A204.1 (cell line): ENCODE measurements around the gene SEPSECS.
"Not testable (repeated sequence)": the region's sequence is repeated elsewhere in the genome, so short reads cannot be mapped to it uniquely, and the experiment has no call there.

Experiments
- FAIRE-seq: peaks from 2 replicates; lab custom pipeline; 2012; peaks lifted over from hg19 to GRCh38; lab: Jason Lieb, UNC

Gene SEPSECS

GRCh38 chr4:25109511-25109910, 50.7 kb downstream of the SEPSECS start:
- no peak for FAIRE-seq

DNA sequence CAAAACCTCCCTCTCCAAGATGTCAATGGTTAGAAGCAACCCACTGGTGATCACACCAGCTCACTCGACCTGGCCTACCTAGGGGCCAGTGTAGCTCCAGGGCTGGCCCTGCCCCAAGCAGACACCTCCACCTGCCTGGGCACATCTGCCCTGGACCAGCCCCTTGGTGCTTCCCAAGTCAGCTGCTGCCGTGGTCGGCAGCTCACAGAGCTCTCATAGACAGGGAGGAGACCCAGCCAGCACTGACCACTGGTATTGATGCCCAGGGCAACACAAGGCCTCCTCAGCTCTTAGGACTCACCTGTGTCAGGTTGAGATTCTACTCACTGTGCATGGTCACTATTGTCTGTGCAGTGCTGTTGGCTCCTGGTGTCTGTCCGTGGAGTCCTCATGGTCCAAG, 51.7 kb downstream of the SEPSECS start:
- no peak for FAIRE-seq

DNA sequence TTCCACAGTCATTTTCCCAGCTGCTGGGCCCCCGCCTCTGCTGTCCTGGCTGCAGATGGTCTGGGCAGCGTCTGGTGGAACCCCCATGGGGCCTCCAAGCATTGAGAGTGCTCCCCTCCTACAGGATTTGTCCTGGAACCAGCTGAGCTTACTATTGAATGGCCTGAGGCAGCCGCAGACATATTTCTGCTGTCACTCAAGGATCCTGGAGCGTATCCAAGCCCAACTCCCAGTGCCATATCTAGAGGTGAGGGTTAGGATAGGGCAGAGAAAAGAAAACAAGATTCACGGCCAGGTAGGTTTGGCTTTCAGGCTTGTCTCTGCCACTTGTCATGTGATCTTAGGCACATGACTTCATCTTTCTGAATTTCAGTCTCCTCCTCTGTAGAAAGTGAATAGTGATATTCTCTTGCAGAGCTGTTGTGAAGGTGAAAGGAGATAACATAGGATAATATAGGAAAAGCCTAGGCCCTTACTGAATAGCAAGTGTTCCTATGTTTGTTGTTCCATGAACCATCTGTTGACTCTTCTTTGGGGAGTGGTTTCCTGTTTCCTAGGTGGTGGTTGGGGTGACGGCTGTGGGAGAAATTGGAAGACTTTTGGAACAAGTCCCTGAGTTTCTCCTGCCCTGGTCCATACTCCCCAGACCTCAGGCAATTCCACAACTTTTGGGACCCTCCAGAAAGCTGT, 52.3 kb downstream of the SEPSECS start:
- FAIRE-seq = no peak

GRCh38 chr4:25106363-25107151, 53.7 kb downstream of the SEPSECS start:
- FAIRE-seq = no peak

DNA sequence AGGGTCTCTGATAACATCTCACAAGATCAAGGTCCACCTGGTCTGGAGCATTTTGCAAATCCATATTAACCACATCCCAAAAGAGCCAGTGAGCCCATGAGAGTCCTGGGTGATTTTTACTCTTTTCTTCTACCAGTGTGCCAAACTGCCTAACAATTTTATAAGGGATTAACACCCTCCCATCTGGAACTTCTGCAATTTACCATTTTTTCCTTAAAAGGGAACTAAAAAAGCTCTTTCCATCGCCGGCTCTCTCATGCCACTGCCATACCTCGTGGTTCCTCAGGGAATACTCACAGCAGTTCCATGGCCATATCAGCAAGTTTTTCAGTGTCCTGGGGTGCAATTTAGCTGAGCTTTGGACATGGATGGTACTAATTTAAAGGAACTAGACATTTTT, 55.7 kb downstream of the SEPSECS start:
- FAIRE-seq = no peak

- FAIRE-seq = no peak
Observed at GRCh38 chr4:25103418-25103817, 56.8 kb downstream of the SEPSECS start.

DNA sequence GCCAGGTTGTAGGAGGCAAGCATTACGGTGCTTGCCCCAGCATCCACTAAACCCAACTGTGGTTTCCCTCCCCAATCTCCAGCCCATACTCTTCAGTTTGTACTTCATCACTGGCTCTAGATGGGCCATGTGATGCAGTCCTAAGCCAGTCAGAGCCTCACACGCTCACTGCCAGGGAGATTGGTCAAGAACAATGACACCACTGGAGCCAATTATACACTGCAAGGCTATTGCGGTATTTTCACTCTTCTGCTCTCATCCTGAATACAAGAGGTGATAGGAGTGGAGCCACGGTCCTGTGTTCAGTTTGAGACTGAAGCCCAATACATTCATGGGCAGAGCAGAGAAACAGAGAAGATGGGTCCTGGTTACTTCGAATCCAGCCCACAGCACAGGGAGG, 58.4 kb downstream of the SEPSECS start:
- FAIRE-seq = no peak

- no peak for FAIRE-seq
Observed at GRCh38 chr4:25100710-25101109, 59.5 kb downstream of the SEPSECS start.

GRCh38 chr4:25100021-25100555, 60.2 kb downstream of the SEPSECS start:
- FAIRE-seq = no peak

GRCh38 chr4:25098964-25099891, 61.0 kb downstream of the SEPSECS start:
- FAIRE-seq = no peak

GRCh38 chr4:25096981-25097443, 63.2 kb downstream of the SEPSECS start:
- no peak for FAIRE-seq

GRCh38 chr4:25096251-25096980, 63.8 kb downstream of the SEPSECS start:
- no peak for FAIRE-seq

DNA sequence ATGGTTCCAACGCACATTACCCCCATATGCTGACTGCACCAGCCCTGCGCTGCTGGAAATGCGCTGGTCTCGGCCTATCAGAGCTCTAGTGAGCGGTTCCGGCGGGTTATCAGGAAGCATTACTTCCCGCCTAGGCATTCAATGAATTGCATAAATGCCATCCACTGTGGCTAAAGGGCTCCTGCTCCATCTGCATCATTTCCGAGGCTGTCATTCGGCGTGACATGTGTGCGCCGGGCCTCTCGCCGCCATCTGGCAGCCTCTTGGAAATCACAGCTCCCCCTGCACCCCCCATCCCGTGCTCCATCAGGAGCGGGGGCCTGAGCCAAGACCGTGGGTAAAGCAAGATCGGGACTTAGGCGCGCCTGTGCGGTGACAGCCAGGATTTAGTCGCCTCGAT, 64.4 kb downstream of the SEPSECS start:
- FAIRE-seq = no peak

- no peak for FAIRE-seq
Observed at GRCh38 chr4:25092139-25092538, 68.1 kb downstream of the SEPSECS start.

GRCh38 chr4:25090516-25090915, 69.7 kb downstream of the SEPSECS start:
- no peak for FAIRE-seq

GRCh38 chr4:25089051-25089763, 71.0 kb downstream of the SEPSECS start:
- FAIRE-seq = no peak

- no peak for FAIRE-seq
Observed at GRCh38 chr4:25088093-25088952, 71.9 kb downstream of the SEPSECS start.

DNA sequence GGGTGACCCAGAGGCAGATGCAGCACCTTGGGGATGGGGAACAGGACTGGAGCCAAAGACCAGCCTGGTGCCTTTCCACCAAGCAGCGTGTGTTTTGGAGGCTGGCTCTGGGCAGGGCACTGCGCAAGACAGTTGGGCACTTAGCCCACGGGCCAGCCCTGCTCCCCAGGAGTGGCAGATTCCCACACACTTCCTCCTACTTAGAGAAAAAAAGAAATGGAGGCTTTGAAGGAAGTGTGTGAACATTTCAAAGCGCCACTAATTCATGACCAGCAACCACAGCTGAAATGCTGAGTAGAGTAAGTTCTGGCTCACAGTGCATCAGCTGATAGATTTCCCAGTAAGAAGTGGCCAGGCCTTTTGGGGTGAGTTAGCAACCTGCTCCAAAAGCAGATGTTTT, 74.6 kb downstream of the SEPSECS start:
- no peak for FAIRE-seq

- FAIRE-seq = not testable (repeated sequence)
Observed at GRCh38 chr4:25083441-25083840, 76.8 kb downstream of the SEPSECS start.

DNA sequence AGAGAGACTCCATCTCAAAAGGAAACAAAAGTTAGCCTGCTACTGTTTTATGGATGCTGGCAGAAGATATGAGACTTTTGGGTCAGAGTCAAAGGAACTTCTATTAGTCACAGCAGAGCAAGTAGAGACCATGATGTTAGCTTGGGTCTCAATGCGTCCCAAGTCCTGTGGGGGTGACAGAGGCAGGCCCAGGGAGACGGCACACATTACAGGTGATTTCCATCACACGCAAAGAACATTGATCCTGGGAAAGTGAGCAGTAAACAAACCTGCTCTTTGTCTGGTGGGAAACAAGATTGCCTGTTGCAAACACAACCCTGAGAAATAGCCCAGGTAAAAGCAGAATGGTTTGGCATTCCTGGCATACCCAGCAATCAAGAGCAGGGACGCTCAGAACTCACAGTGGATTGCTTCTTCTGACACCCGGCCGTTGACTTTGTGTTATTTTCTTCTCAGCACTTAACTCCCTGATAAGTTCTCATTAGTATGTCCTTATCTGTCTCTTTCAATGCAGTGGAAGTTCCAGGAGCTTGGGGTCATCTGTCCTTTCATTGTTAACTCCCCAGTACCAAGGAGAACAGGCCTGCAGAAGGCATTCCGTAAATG, 78.3 kb downstream of the SEPSECS start:
- no peak for FAIRE-seq
